CD8-positive, alpha-beta memory T cell (primary cell): ENCODE data around the gene NFE2L2. TPM values are rescaled to one million over a fixed set of nuclear protein-coding genes. Genes with fewer than 3 reads are reported as not detected.
"Not testable (repeated sequence)": the region's sequence is repeated elsewhere in the genome, so short reads cannot be mapped to it uniquely, and the experiment has no call there.

Experiments used
- CTCF ChIA-PET: fragments of 350-600 bp; sonication (Branson Sonifier 250); formaldehyde crosslinking; loops from one replicate; lab custom pipeline; 2021; ENCODE audit warnings: antibody characterized with exemption; lab: Charles Lee
- POLR2A ChIA-PET: fragments of 350-600 bp; sonication (Branson Sonifier 250); formaldehyde crosslinking; loops from one replicate; lab custom pipeline; 2021; ENCODE audit warnings: antibody characterized with exemption; lab: Charles Lee
- DNase-seq, 5 donors: peaks; one replicate each; pipeline versions ENCODE4 v3.0.0 to v3.0.0-alpha.2; 2020 to 2022; ENCODE audit warnings: mixed read lengths in 1 of 5
- H3K27ac ChIP-seq: one replicate; pipeline ENCODE4 v1.7.0; 2013; ENCODE audit warnings: low read depth, mild to moderate bottlenecking, low read length, moderate library complexity
- H3K27me3 ChIP-seq: 2 replicates; pipeline ENCODE4 v1.7.0; 2013; ENCODE audit warnings: low read length, mild to moderate bottlenecking; ENCODE audit not compliant: insufficient read depth, poor library complexity, severe bottlenecking
- H3K36me3 ChIP-seq: 2 replicates; pipeline ENCODE4 v1.7.0; 2013; ENCODE audit warnings: mild to moderate bottlenecking, low read length, moderate library complexity; ENCODE audit not compliant: insufficient read depth
- H3K4me1 ChIP-seq: 2 replicates; pipeline ENCODE4 v1.7.0; 2013; ENCODE audit warnings: mild to moderate bottlenecking, low read length, moderate library complexity; ENCODE audit not compliant: insufficient read depth
- H3K4me3 ChIP-seq: 2 replicates; pipeline ENCODE4 v1.7.0; 2013; ENCODE audit warnings: mild to moderate bottlenecking, low read length
- H3K9me3 ChIP-seq: 2 replicates; pipeline ENCODE4 v1.7.0; 2013; ENCODE audit warnings: mild to moderate bottlenecking, low read length
- H3K27ac Mint-ChIP-seq, 8 donors: one replicate each; pipeline ENCODE4 v1.8.0; 2020 to 2021; ENCODE audit warnings: mixed read lengths in 8 of 8, mild to moderate bottlenecking in 6 of 8, inconsistent platforms in 3 of 8, moderate library complexity in 3 of 8
- H3K27me3 Mint-ChIP-seq, 2 donors: one replicate each; pipeline ENCODE4 v1.8.0; 2020 to 2021; ENCODE audit warnings: mixed read lengths in 2 of 2, mild to moderate bottlenecking in 1 of 2, moderate library complexity in 1 of 2
- H3K36me3 Mint-ChIP-seq, 3 donors: one replicate each; pipeline ENCODE4 v1.8.0; 2020 to 2021; ENCODE audit warnings: mixed read lengths in 3 of 3, inconsistent platforms in 1 of 3, mild to moderate bottlenecking in 1 of 3
- H3K4me1 Mint-ChIP-seq, 3 donors: one replicate each; pipeline ENCODE4 v1.8.0; 2020 to 2021; ENCODE audit warnings: mixed read lengths in 3 of 3, inconsistent platforms in 1 of 3, mild to moderate bottlenecking in 1 of 3
- H3K4me3 Mint-ChIP-seq, 7 donors: one replicate each; pipeline ENCODE4 v1.8.0; 2020 to 2021; ENCODE audit warnings: mixed read lengths in 7 of 7, mild to moderate bottlenecking in 6 of 7, moderate library complexity in 4 of 7, inconsistent platforms in 2 of 7
- H3K9me3 Mint-ChIP-seq, 5 donors: one replicate each; pipeline ENCODE4 v1.8.0; 2020 to 2022; ENCODE audit warnings: mixed read lengths in 5 of 5, mild to moderate bottlenecking in 3 of 5, moderate library complexity in 2 of 5, inconsistent platforms in 1 of 5
- polyA plus RNA-seq: library from polyadenylated mRNA; unstranded; fragments of 300-500 nt; fragmentation: Illumina TruSeq; gene quantifications from one replicate; pipeline ENCODE4 v1.2.3, GENCODE V29; 2021
- total RNA-seq, 2 experiments: library from RNA; stranded (reverse); gene quantifications; one replicate each; pipeline ENCODE4 v1.2.3, GENCODE V29; 2021

The NFE2L2 gene
- total and polyA plus RNA-seq, 3 experiments from 2014 or later = 47.7 to 63.0 (median 58.0) TPM

DNA sequence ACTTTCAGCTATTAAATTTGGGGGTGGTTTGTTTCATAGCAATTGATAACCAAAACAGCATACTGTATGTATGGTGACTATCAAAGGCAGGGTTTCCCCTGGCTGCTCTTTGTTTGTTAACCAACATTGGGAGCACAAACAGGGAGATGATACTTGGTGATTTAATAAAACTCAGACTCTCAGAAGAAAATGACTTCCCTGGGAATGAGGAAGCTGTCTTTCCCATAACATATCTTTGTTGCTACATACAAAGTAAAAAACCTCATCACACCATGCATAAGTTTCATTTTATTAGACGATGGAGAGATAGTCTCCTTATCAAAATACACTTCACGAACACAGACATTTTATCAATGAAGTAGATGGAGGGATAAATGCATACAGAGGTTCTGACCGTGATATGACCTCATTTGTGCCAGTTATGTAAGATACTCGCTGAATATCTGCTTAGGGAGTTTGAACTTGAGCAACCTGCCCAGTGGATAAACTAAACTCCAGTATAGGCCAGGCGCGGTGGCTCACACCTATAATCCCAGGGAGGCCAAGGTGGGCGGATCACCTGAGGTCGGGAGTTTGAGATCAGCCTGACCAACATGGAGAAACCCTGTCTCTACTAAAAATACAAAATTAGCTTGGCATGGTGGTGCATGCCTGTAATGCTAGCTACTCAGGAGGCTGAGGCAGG lies 3.8 kb upstream of the NFE2L2 start:
- ChIA-PET CTCF (interaction anchor here (1.0 to 6.1 kb wide), 3 partner anchors 13 to 119 kb away, joined by 3 to 51 read pairs (median 4); no protein-coding TSS in a partner anchor), POLR2A (no interaction called here)
- Mint-ChIP-seq H3K9me3 (no peaks in the 10 kb centered on the region), H3K4me3 (no peak overlapping the region), H3K27me3 (peaks cover 0 to 1% of the 10 kb centered on the region in 2 donors), H3K27ac (peak overlapping the region in 2 of 8 donors; percentile 32 to 61), H3K36me3 (peaks cover 0 to 9% (median 0%) of the 10 kb centered on the region in 3 donors), H3K4me1 (peaks cover 14 to 22% (median 21%) of the 10 kb centered on the region in 3 donors)
- no peak for DNase-seq
- H3K27ac ChIP-seq = no peak overlapping the region
- no peaks in the 10 kb centered on the region for H3K36me3 ChIP-seq
- H3K4me1 ChIP-seq = peaks cover 14% of the 10 kb centered on the region
- H3K4me3 ChIP-seq = no peak overlapping the region
- H3K9me3 ChIP-seq = no peaks in the 10 kb centered on the region
- H3K27me3 ChIP-seq = no peaks in the 10 kb centered on the region

DNA sequence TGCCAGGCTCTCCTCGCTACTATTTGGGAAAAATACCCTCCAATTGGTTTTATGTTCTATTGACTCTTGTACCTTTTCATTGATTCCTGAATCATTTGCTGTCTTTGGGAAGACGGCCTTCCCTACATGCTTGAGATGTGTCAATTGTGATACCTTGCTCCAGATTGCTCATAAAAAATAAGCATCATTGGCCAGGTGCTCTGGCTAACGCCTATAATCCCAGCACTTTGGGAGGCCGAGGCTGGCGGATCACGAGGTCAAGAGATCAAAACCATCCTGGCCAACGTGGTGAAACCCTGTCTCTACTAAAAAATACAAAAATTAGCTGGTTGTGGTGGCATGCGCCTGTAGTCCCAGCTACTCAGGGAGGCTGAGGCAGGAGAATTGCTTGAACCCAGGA lies 2.4 kb upstream of the NFE2L2 start:
- H3K4me3 ChIP-seq, H3K36me3 ChIP-seq, H3K27me3 Mint-ChIP-seq, H3K27ac ChIP-seq, DNase-seq, POLR2A ChIA-PET, H3K9me3 Mint-ChIP-seq, H3K9me3 ChIP-seq, H3K27me3 ChIP-seq: not testable (repeated sequence)
- CTCF ChIA-PET = interaction anchor here (2.6 to 6.1 kb wide), 2 partner anchors 14 to 26 kb away, joined by 11 to 51 read pairs; no protein-coding TSS in a partner anchor
- Mint-ChIP-seq H3K27ac (peak overlapping the region in 6 of 8 donors; percentile 25 to 100 (median 99)), H3K4me3 (peak overlapping the region in 1 of 7 donors; percentile 92), H3K4me1 (peaks cover 22 to 32% (median 23%) of the 10 kb centered on the region in 3 donors), H3K36me3 (peaks cover 0 to 18% (median 0%) of the 10 kb centered on the region in 3 donors)
- H3K4me1 ChIP-seq = peaks cover 18% of the 10 kb centered on the region

DNA sequence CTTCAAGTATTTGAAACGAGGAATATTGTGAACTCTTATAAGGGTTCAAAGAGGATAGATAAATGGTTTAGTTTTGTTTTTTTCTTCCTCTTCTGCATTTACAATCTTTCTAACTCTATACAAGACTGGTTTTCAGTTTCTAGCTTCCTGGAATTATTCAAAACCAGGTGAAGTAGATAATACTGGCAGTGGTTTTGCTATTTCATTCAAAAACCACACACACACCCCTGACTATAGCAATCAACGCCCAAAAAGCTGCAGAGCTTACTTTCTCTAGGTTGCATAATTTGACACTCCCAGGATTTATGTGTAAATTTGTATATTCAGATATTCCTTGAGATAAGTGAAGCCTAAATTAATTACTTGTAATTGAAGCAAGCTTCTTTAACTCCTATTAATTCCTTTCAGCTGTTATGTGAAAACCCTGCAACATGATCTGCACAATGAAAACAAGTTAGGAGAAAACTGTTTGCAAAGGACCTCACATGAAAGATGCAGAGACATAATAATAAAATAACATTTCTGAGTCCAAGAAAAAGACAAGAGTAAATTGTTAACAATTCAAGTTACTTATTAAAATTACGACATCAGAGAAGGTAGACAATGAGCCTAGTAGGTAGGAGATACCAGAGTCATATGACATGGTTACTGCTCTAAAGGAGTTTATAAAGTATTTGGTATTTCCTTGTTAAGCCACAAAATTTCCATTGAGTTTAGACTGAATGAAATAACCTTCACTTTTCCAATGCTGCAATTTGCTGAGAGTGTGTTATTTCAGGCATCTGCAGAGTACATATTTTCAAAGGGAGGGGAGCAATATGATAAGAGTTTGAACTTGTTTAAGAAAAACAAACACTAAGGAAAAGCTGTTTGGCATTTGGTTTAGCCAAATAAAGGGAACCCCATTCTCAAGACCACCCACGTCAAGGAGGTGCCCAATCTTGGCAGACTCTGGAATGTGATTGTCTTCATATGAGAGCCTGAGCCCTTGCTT lies 1.6 kb upstream of the NFE2L2 start:
- H3K9me3 Mint-ChIP-seq = no peaks in the 10 kb centered on the region
- peak in 2 of 5 donors; percentile 25 to 36 for DNase-seq
- Histone ChIP-seq H3K4me1 (peaks cover 26% of the 10 kb centered on the region), H3K4me3 (peak overlapping the region; percentile 84), H3K27ac (peak overlapping the region; percentile 99), H3K36me3 (no peaks in the 10 kb centered on the region), H3K27me3 (no peaks in the 10 kb centered on the region), H3K9me3 (no peaks in the 10 kb centered on the region)
- POLR2A ChIA-PET = interaction anchor here (1.1 to 5.2 kb wide), 8 partner anchors 14 to 127 kb away, joined by 3 to 145 read pairs (median 14); partner anchors contain the start of genes AGPS and HNRNPA3
- H3K27me3 Mint-ChIP-seq = peaks cover 0 to 1% of the 10 kb centered on the region in 2 donors
- peaks cover 31 to 40% (median 32%) of the 10 kb centered on the region in 3 donors for H3K4me1 Mint-ChIP-seq
- H3K27ac Mint-ChIP-seq = peak overlapping the region; percentile 98 to 100 (median 99)
- CTCF ChIA-PET = interaction anchor here (0.7 to 6.1 kb wide), 14 partner anchors 8 to 150 kb away, joined by 3 to 113 read pairs (median 22); partner anchors contain the start of gene HNRNPA3
- H3K36me3 Mint-ChIP-seq = peaks cover 0 to 21% (median 0%) of the 10 kb centered on the region in 3 donors
- H3K4me3 Mint-ChIP-seq = peak overlapping the region; percentile 89 to 99 (median 95)

DNA sequence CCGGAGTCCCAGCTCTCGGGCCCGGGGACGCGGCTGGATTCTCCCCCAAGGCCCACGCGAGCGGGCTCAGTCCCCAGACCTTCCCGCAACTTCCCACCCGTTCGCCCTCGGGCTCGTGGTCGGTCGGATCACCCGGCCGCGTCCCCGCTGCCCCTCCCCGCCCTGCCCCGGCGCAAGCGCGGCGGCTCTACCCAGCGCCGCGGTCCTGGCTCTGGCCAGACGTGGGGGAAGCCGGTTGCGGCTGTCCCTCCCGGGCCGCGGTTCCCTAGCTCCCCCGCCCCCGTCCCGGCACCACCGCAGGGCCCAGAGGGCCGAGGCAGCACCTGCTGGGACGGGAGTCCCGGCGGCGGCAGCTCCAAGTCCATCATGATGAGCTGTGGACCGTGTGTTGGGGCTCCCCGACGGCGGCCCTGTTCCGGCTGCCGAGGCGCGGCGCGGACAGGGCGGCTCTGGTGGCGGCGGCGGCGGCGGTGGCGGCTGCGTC lies 276 bp downstream of the NFE2L2 start:
- Mint-ChIP-seq H3K27me3 (peaks cover 0 to 1% of the 10 kb centered on the region in 2 donors), H3K4me3 (peak overlapping the region; percentile 89 to 99 (median 95)), H3K9me3 (no peaks in the 10 kb centered on the region), H3K36me3 (peaks cover 0 to 28% (median 0%) of the 10 kb centered on the region in 3 donors), H3K4me1 (peaks cover 44 to 58% (median 50%) of the 10 kb centered on the region in 3 donors), H3K27ac (peak overlapping the region in 4 of 8 donors; percentile 99 to 100 (median 100))
- DNase-seq = no peak
- Histone ChIP-seq H3K27me3 (no peaks in the 10 kb centered on the region), H3K4me3 (peak overlapping the region; percentile 85), H3K9me3 (no peaks in the 10 kb centered on the region), H3K36me3 (no peaks in the 10 kb centered on the region), H3K4me1 (peaks cover 41% of the 10 kb centered on the region), H3K27ac (peak overlapping the region; percentile 99)
- POLR2A ChIA-PET = interaction anchor here (0.7 to 5.2 kb wide), 19 partner anchors 10 to 129 kb away, joined by 3 to 145 read pairs (median 7); partner anchors contain the start of genes AGPS and HNRNPA3
- CTCF ChIA-PET = interaction anchor here (0.8 to 6.1 kb wide), 38 partner anchors 8 to 152 kb away, joined by 3 to 113 read pairs (median 11); partner anchors contain the start of genes AGPS and HNRNPA3

DNA sequence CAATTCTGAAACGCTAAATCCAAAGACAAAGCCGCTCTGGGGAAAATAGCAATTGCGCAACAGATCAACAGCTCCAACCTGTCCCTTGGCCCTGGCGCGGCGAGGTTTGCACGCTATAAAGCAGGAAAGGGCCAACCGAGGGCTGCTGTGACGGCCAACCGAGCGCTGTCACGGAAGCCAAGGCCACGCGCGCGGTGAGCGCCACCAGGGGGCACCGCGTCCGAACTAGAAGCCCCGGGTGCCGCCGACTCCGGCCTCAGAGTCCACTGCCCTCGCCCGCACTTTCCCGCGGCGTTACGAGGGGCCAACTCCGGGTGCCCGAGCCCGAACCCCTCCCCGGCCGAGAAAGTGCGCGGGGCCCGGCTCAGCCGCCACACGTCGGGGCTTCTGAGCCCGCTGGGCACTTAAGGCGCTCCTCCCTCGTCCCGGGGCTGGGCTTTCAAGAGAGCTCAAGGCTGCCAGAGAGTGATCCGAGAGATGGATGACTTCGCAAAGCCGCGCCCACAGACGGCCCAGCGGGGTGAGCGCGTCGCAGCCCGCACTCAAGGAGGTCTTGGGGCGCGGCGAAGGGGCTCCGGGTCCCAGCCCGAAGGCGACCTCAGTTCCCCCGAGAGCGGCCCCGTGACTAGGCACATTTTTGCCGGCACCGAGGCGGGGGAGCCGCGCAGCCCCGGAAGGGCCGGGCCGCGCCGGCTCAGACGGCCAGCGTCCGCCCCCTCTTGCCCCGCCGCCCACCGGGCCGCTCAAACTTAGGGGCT lies 897 bp downstream of the NFE2L2 start:
- DNase-seq = peak; percentile 93 to 96 (median 94)
- Mint-ChIP-seq H3K9me3 (no peaks in the 10 kb centered on the region), H3K27ac (peak overlapping the region; percentile 95 to 100 (median 99)), H3K4me3 (peak overlapping the region; percentile 89 to 99 (median 95)), H3K36me3 (peaks cover 0 to 35% (median 0%) of the 10 kb centered on the region in 3 donors), H3K4me1 (peaks cover 49 to 64% (median 57%) of the 10 kb centered on the region in 3 donors), H3K27me3 (peaks cover 0 to 1% of the 10 kb centered on the region in 2 donors)
- Histone ChIP-seq H3K4me1 (peaks cover 47% of the 10 kb centered on the region), H3K27me3 (no peaks in the 10 kb centered on the region), H3K4me3 (peak overlapping the region; percentile 85), H3K27ac (peak overlapping the region; percentile 99), H3K36me3 (no peaks in the 10 kb centered on the region), H3K9me3 (no peaks in the 10 kb centered on the region)
- POLR2A ChIA-PET = interaction anchor here (0.7 to 5.2 kb wide), 22 partner anchors 10 to 130 kb away, joined by 3 to 145 read pairs (median 6); partner anchors contain the start of genes AGPS and HNRNPA3
- CTCF ChIA-PET = interaction anchor here (0.6 to 6.1 kb wide), 39 partner anchors 9 to 218 kb away, joined by 3 to 113 read pairs (median 11); partner anchors contain the start of genes AGPS and HNRNPA3

DNA sequence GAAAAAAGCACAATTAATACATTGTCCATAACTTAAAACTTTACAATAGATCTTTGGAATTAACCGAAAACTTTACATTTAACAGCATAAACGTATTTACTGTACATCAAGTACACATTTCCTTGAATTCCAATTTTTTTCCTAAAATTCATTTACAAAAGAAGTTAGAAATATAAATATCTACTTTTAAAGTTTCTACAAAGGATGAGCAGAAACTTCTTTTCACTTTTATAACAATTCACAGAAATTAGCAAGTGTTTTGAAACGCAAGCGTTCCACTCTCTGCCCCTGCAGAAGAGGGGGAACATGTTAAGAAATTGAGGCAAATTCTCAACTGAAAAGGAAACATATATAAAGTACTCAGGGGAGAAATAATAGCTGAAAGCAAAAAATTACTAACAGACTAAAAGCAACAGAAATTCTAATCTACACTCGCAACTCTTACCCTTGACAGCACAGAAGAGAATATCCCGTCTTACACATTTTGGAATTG lies 1.5 kb downstream of the NFE2L2 start:
- H3K27ac Mint-ChIP-seq = peak overlapping the region; percentile 94 to 100 (median 98)
- peaks cover 0 to 1% of the 10 kb centered on the region in 2 donors for H3K27me3 Mint-ChIP-seq
- Histone ChIP-seq H3K4me3 (peak overlapping the region; percentile 85), H3K36me3 (no peaks in the 10 kb centered on the region), H3K27ac (peak overlapping the region; percentile 99), H3K4me1 (peaks cover 50% of the 10 kb centered on the region), H3K27me3 (no peaks in the 10 kb centered on the region), H3K9me3 (no peaks in the 10 kb centered on the region)
- no peak for DNase-seq
- POLR2A ChIA-PET = interaction anchor here (0.7 to 5.2 kb wide), 19 partner anchors 10 to 130 kb away, joined by 3 to 145 read pairs (median 6); partner anchors contain the start of genes AGPS and HNRNPA3
- peaks cover 0 to 1% (median 0%) of the 10 kb centered on the region in 5 donors for H3K9me3 Mint-ChIP-seq
- peak overlapping the region; percentile 89 to 99 (median 95) for H3K4me3 Mint-ChIP-seq
- CTCF ChIA-PET = interaction anchor here (0.6 to 6.1 kb wide), 37 partner anchors 9 to 219 kb away, joined by 3 to 113 read pairs (median 11); partner anchors contain the start of genes AGPS and HNRNPA3
- peaks cover 55 to 71% (median 63%) of the 10 kb centered on the region in 3 donors for H3K4me1 Mint-ChIP-seq
- H3K36me3 Mint-ChIP-seq = peaks cover 2 to 40% (median 5%) of the 10 kb centered on the region in 3 donors
